Measurements from ENCODE around the gene SDK1.

GRCh38 chr7:3518546-3518945, 217.5 kb downstream of the SDK1 start:
- no peak for TF ChIP-seq CTCF (IDR thresholded peaks at IDR 0.05)
- no peak for TF ChIP-seq POLR2A (IDR thresholded peaks at IDR 0.05; ENCODE audit: low read length)
- TF ChIP-seq, protein P1, sequence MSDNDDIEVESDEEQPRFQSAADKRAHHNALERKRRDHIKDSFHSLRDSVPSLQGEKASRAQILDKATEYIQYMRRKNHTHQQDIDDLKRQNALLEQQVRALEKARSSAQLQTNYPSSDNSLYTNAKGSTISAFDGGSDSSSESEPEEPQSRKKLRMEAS (IDR thresholded peaks at IDR 0.05) = no peak
- TF ChIP-seq, protein P2, sequence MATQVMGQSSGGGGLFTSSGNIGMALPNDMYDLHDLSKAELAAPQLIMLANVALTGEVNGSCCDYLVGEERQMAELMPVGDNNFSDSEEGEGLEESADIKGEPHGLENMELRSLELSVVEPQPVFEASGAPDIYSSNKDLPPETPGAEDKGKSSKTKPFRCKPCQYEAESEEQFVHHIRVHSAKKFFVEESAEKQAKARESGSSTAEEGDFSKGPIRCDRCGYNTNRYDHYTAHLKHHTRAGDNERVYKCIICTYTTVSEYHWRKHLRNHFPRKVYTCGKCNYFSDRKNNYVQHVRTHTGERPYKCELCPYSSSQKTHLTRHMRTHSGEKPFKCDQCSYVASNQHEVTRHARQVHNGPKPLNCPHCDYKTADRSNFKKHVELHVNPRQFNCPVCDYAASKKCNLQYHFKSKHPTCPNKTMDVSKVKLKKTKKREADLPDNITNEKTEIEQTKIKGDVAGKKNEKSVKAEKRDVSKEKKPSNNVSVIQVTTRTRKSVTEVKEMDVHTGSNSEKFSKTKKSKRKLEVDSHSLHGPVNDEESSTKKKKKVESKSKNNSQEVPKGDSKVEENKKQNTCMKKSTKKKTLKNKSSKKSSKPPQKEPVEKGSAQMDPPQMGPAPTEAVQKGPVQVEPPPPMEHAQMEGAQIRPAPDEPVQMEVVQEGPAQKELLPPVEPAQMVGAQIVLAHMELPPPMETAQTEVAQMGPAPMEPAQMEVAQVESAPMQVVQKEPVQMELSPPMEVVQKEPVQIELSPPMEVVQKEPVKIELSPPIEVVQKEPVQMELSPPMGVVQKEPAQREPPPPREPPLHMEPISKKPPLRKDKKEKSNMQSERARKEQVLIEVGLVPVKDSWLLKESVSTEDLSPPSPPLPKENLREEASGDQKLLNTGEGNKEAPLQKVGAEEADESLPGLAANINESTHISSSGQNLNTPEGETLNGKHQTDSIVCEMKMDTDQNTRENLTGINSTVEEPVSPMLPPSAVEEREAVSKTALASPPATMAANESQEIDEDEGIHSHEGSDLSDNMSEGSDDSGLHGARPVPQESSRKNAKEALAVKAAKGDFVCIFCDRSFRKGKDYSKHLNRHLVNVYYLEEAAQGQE (IDR thresholded peaks at IDR 0.05) = no peak
- no peak for TF ChIP-seq EP300 (IDR thresholded peaks at IDR 0.05)
- TF ChIP-seq HMGXB4 (CRISPR knock-in tag; IDR thresholded peaks at IDR 0.05; ENCODE audit: borderline replicate concordance) = no peak
- no peak for TF ChIP-seq MAZ (IDR thresholded peaks at IDR 0.05; ENCODE audit: borderline replicate concordance, low read depth, low read length)
- TF ChIP-seq, protein P3, sequence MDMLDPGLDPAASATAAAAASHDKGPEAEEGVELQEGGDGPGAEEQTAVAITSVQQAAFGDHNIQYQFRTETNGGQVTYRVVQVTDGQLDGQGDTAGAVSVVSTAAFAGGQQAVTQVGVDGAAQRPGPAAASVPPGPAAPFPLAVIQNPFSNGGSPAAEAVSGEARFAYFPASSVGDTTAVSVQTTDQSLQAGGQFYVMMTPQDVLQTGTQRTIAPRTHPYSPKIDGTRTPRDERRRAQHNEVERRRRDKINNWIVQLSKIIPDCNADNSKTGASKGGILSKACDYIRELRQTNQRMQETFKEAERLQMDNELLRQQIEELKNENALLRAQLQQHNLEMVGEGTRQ (IDR thresholded peaks at IDR 0.05) = no peak
- no peak for TF ChIP-seq TP53 (CRISPR knock-in tag; IDR thresholded peaks at IDR 0.05)
- TF ChIP-seq CBX8 (IDR thresholded peaks at IDR 0.05) = no peak
- no peak for TF ChIP-seq FOSL2 (IDR thresholded peaks at IDR 0.05)
- TF ChIP-seq FOSL2 (CRISPR knock-in tag; IDR thresholded peaks at IDR 0.05) = no peak

All from A549 (cell line).